Activated CD4-positive, alpha-beta T cell treated with anti-CD3 and anti-CD28 coated beads, Interleukin-2, amount 50 U/mL, for 4 hours (primary cell): ENCODE data around the gene ARHGAP1.

ENCODE experiments used
- DNase-seq, 2 experiments: peaks; one replicate each; pipeline ENCODE4 v3.0.0-alpha.2; 2020

Gene ARHGAP1

GRCh38 chr11:46635557-46636139, 64.8 kb downstream of the ARHGAP1 start:
- no peak for DNase-seq

- no peak for DNase-seq
Measured at GRCh38 chr11:46633291-46634217, 66.9 kb downstream of the ARHGAP1 start.

- no peak for DNase-seq
Measured at GRCh38 chr11:46632502-46632901, 67.9 kb downstream of the ARHGAP1 start.

- no peak for DNase-seq
Measured at GRCh38 chr11:46631676-46632075, 68.7 kb downstream of the ARHGAP1 start.

- no peak for DNase-seq
Measured at GRCh38 chr11:46630237-46630636, 70.2 kb downstream of the ARHGAP1 start.

- DNase-seq = no peak
Measured at GRCh38 chr11:46628961-46629360, 71.5 kb downstream of the ARHGAP1 start.
